ENCODE data around the gene INTS3. TPM values are rescaled to one million over a fixed set of nuclear protein-coding genes. Genes with fewer than 3 reads are reported as not detected.

Gene INTS3
- total RNA-seq, 1 donor from 2014 or later = 45.1 TPM

DNA sequence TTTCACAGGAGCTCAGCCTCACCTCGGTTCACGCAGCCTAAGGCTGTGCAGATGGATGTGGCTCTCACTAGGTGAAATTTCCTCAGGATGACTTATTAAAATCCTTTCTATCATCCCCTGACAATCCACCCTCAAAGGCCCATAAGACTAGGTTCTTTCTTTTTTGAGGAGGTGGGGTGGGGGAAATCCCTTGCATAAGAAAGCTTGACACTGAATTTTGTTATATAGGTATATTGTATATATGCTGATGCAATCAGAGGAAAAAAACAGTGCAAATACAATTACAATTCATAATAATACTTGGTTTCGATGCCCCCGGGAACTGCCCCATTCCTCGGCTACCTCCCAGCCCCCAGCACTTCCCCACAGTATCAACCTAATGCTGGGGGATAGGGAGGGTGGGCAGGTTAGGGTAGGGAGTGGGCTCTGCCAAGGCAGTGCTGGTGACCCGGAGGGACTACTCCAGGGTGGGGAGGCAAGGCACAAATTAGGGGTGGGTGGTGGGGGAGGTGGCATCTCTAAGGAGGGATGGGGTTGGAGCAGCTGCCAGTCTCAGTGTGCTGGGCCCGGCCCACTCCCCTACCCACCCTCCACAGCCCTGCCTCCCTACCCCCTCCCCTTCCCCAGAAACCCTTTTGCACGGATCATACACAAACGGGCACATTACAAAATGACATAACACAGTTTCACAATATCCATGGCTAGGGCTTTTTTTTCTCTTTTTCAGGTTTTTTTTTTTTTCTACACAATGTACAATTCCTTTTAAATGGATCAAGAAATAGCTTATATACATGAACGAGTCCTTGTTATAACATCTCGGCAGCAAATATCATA, 78.3 kb downstream of the INTS3 start:
- Histone ChIP-seq H3K4me2 (no peak overlapping the region), H3K79me2 (ENCODE audit: low read depth) (no peaks in the 10 kb centered on the region), H3K27me3 (no peaks in the 10 kb centered on the region), H3K36me3 (no peaks in the 10 kb centered on the region), H3K4me1 (no peaks in the 10 kb centered on the region), H2AFZ (replicated peaks) (no peak overlapping the region), H3K9ac (no peak overlapping the region), H4K20me1 (ENCODE audit: low read depth) (peaks cover 12% of the 10 kb centered on the region), H3K4me3 (no peak overlapping the region), H3F3A (ENCODE audit: low read depth) (peaks cover 4% of the 10 kb centered on the region), H3K9me3 (ENCODE audit: low read depth) (no peaks in the 10 kb centered on the region), H3K27ac (no peak overlapping the region)
- H3K9me3 Mint-ChIP-seq = no peaks in the 10 kb centered on the region
- H3K27ac Mint-ChIP-seq = no peak overlapping the region
- DNase-seq (ENCODE audit: low spot score) = no peak
- peaks cover 29% of the 10 kb centered on the region for H3K36me3 Mint-ChIP-seq
- peaks cover 11% of the 10 kb centered on the region for H3K4me1 Mint-ChIP-seq
- H3K27me3 Mint-ChIP-seq (ENCODE audit: insufficient read depth, low read depth) = peaks cover 8% of the 10 kb centered on the region
- H3K4me3 Mint-ChIP-seq = no peak overlapping the region
- TF ChIP-seq, protein P1, sequence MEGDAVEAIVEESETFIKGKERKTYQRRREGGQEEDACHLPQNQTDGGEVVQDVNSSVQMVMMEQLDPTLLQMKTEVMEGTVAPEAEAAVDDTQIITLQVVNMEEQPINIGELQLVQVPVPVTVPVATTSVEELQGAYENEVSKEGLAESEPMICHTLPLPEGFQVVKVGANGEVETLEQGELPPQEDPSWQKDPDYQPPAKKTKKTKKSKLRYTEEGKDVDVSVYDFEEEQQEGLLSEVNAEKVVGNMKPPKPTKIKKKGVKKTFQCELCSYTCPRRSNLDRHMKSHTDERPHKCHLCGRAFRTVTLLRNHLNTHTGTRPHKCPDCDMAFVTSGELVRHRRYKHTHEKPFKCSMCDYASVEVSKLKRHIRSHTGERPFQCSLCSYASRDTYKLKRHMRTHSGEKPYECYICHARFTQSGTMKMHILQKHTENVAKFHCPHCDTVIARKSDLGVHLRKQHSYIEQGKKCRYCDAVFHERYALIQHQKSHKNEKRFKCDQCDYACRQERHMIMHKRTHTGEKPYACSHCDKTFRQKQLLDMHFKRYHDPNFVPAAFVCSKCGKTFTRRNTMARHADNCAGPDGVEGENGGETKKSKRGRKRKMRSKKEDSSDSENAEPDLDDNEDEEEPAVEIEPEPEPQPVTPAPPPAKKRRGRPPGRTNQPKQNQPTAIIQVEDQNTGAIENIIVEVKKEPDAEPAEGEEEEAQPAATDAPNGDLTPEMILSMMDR (IDR thresholded peaks at IDR 0.05) = no peak
- no peak for TF ChIP-seq EZH2 (IDR thresholded peaks at IDR 0.05)
- TF ChIP-seq EZH2phosphoT487 (IDR thresholded peaks at IDR 0.05) = no peak

DNA sequence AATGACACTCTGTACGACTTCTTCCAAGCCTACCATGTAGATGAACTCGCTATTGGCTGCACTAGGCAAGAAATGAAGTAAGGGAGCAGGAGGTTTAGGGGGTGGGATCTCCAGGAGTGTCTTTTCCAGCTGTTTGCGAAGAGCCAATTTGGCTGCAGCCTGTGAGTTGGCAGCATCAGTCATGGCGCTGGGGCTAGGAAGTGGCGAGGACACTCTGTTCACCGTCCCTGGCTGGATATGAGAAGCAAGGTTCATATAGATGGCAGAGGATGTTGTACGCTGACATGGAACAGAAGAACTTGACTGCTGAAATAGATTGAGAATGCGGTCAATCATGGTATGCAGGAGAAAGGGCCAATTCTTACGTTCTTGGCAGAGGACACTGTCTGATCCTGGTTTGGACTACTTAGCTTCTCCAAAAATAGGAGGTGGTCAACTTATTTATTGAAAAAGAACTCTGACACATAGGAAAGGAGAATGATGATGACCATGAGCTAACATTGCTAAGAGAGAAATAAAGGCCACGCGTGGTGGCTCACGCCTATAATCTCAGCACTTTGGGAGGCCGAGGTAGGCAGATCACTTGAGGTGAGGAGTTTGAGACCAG, 88.5 kb downstream of the INTS3 start:
- Mint-ChIP-seq H3K27ac (no peak overlapping the region), H3K4me3 (no peak overlapping the region), H3K27me3 (ENCODE audit: insufficient read depth, low read depth) (peaks cover 2% of the 10 kb centered on the region), H3K9me3 (no peaks in the 10 kb centered on the region), H3K36me3 (peaks cover 42% of the 10 kb centered on the region), H3K4me1 (no peaks in the 10 kb centered on the region)
- no peaks in the 10 kb centered on the region for H3K79me2 ChIP-seq (ENCODE audit: low read depth)
- H2AFZ ChIP-seq (replicated peaks) = no peak overlapping the region
- no peak overlapping the region for H3K9ac ChIP-seq
- H3K4me3 ChIP-seq = no peak overlapping the region
- TF ChIP-seq EZH2phosphoT487 (IDR thresholded peaks at IDR 0.05) (no peak), EZH2 (IDR thresholded peaks at IDR 0.05) (no peak)
- TF ChIP-seq, protein P1 (IDR thresholded peaks at IDR 0.05) = no peak
- H3K9me3 ChIP-seq (ENCODE audit: low read depth) = no peaks in the 10 kb centered on the region
- peaks cover 4% of the 10 kb centered on the region for H3F3A ChIP-seq (ENCODE audit: low read depth)
- no peak overlapping the region for H3K27ac ChIP-seq
- peaks cover 14% of the 10 kb centered on the region for H4K20me1 ChIP-seq (ENCODE audit: low read depth)
- H3K4me1 ChIP-seq = no peaks in the 10 kb centered on the region
- H3K27me3 ChIP-seq = no peaks in the 10 kb centered on the region
- H3K4me2 ChIP-seq = no peak overlapping the region
- no peak for DNase-seq (ENCODE audit: low spot score)
- peaks cover 28% of the 10 kb centered on the region for H3K36me3 ChIP-seq

DNA sequence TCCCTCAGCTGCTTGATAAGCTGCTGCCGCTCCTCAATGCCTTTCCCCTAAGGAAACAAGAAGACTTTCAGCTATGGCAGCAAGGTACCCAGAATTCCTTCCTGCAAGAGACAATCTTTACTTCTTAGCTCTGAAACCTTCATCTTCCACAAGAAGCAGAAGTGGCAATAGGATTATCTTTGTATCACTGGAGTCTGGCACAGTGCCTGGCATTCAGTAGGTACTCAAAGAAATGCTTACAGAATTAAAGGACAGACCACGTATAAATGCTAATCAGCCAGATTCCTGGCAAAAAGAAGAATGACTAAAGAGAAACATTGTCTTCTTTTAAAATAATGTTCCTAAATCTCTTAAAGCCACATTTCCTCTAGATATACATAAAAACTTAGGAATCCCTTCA, 91.0 kb downstream of the INTS3 start:
- Histone ChIP-seq H3K4me3 (no peak overlapping the region), H4K20me1 (ENCODE audit: low read depth) (peaks cover 15% of the 10 kb centered on the region), H3K27me3 (no peaks in the 10 kb centered on the region), H3K36me3 (peaks cover 20% of the 10 kb centered on the region), H3K4me2 (no peak overlapping the region), H2AFZ (replicated peaks) (no peak overlapping the region), H3K9ac (no peak overlapping the region), H3F3A (ENCODE audit: low read depth) (peaks cover 4% of the 10 kb centered on the region), H3K9me3 (ENCODE audit: low read depth) (no peaks in the 10 kb centered on the region), H3K79me2 (ENCODE audit: low read depth) (no peaks in the 10 kb centered on the region), H3K27ac (no peak overlapping the region), H3K4me1 (no peaks in the 10 kb centered on the region)
- DNase-seq (ENCODE audit: low spot score) = no peak
- peaks cover 39% of the 10 kb centered on the region for H3K36me3 Mint-ChIP-seq
- H3K27me3 Mint-ChIP-seq (ENCODE audit: insufficient read depth, low read depth) = no peaks in the 10 kb centered on the region
- TF ChIP-seq, protein P1 (IDR thresholded peaks at IDR 0.05) = no peak
- no peak overlapping the region for H3K27ac Mint-ChIP-seq
- no peak overlapping the region for H3K4me3 Mint-ChIP-seq
- no peaks in the 10 kb centered on the region for H3K9me3 Mint-ChIP-seq
- no peaks in the 10 kb centered on the region for H3K4me1 Mint-ChIP-seq

Small RNA genes within 50 kb of the gene (microRNA-seq; reads per million reads assigned to microRNA genes)
- gene MIR8083 = not detected

Small RNA genes within 50 kb of the gene (small RNA-seq; reads per million reads assigned to genes)
- not detected for gene MIR8083
- not detected for gene RF00019
- not detected for gene RN7SL372P

Other genes starting within 250 kb of the INTS3 start
- 0.34 TPM in 1 of 2 replicates, not detected in the other for gene S100A6, start 192.1 kb upstream of the INTS3 start, total RNA-seq (ENCODE audit: low replicate concordance)
- gene S100A5, start 187.1 kb upstream of the INTS3 start, total RNA-seq (ENCODE audit: low replicate concordance) = not detected in 2 replicates
- 22.4 and 34.3 TPM in 2 replicates for gene S100A4, start 182.2 kb upstream of the INTS3 start, total RNA-seq (ENCODE audit: low replicate concordance)
- gene S100A3, start 178.8 kb upstream of the INTS3 start, total RNA-seq (ENCODE audit: low replicate concordance) = not detected in 2 replicates
- gene S100A2, start 162.2 kb upstream of the INTS3 start, total RNA-seq (ENCODE audit: low replicate concordance) = not detected in 2 replicates
- gene S100A16, start 114.9 kb upstream of the INTS3 start, total RNA-seq (ENCODE audit: low replicate concordance) = 12.4 and 13.1 TPM in 2 replicates
- not detected in 2 replicates for gene S100A14, start 111.7 kb upstream of the INTS3 start, total RNA-seq (ENCODE audit: low replicate concordance)
- 78.9 and 87.4 TPM in 2 replicates for gene S100A13, start 100.5 kb upstream of the INTS3 start, total RNA-seq (ENCODE audit: low replicate concordance)
- gene S100A1, start 99.6 kb upstream of the INTS3 start, total RNA-seq (ENCODE audit: low replicate concordance) = 0.74 TPM in 1 of 2 replicates, not detected in the other
- gene CHTOP, start 94.0 kb upstream of the INTS3 start, total RNA-seq (ENCODE audit: low replicate concordance) = 96.1 and 104 TPM in 2 replicates
- gene SNAPIN, start 69.3 kb upstream of the INTS3 start, total RNA-seq (ENCODE audit: low replicate concordance) = 50.1 and 52.4 TPM in 2 replicates
- 474 and 475 TPM in 2 replicates for gene ILF2, start 57.1 kb upstream of the INTS3 start, total RNA-seq (ENCODE audit: low replicate concordance)
- gene NPR1, start 49.4 kb upstream of the INTS3 start, total RNA-seq (ENCODE audit: low replicate concordance) = 0.19 and 0.84 TPM in 2 replicates
- gene SLC27A3, start 47.4 kb downstream of the INTS3 start, total RNA-seq (ENCODE audit: low replicate concordance) = 8.2 and 10.1 TPM in 2 replicates
- gene GATAD2B, start 194.9 kb downstream of the INTS3 start, total RNA-seq (ENCODE audit: low replicate concordance) = 14.8 and 16.8 TPM in 2 replicates
- 2.7 and 11.6 TPM in 2 replicates for gene DENND4B, start 218.7 kb downstream of the INTS3 start, total RNA-seq (ENCODE audit: low replicate concordance)
- 6.7 and 14.2 TPM in 2 replicates for gene CRTC2, start 230.6 kb downstream of the INTS3 start, total RNA-seq (ENCODE audit: low replicate concordance)
- gene SLC39A1, start 235.5 kb downstream of the INTS3 start, total RNA-seq (ENCODE audit: low replicate concordance) = 73.2 and 131 TPM in 2 replicates
- gene CREB3L4, start 239.9 kb downstream of the INTS3 start, total RNA-seq (ENCODE audit: low replicate concordance) = 33.8 and 39.7 TPM in 2 replicates
- gene JTB, start 249.6 kb downstream of the INTS3 start, total RNA-seq (ENCODE audit: low replicate concordance) = 47.7 and 94.7 TPM in 2 replicates

Measured in neural progenitor cell (in vitro differentiated cells).